Activated B cell treated with CpG ODN at 0.5 μM for 24 hours (primary cell): ENCODE data around the gene AKT3. TPM values are rescaled to one million over a fixed set of nuclear protein-coding genes. Genes with fewer than 3 reads are reported as not detected.

Experiments used
- ATAC-seq: fragments of 200-7000 bp; cut with Tn5 transposase; one replicate; pipeline ENCODE4 v1.10.0; 2021; ENCODE audit warnings: low read depth, mild to moderate bottlenecking, moderate library complexity
- CTCF ChIA-PET: fragments of 350-600 bp; sonication (Branson Sonifier 250); formaldehyde crosslinking; loops from one replicate; lab custom pipeline; 2021; ENCODE audit warnings: antibody characterized with exemption; lab: Charles Lee
- POLR2A ChIA-PET: fragments of 350-600 bp; sonication (Branson Sonifier 250); formaldehyde crosslinking; loops from one replicate; lab custom pipeline; 2021; ENCODE audit warnings: antibody characterized with exemption; lab: Charles Lee
- DNase-seq: peaks from one replicate; pipeline ENCODE4 v3.0.0; 2022
- H3K27ac Mint-ChIP-seq: one replicate; pipeline ENCODE4 v1.8.0; 2020; ENCODE audit warnings: mixed read lengths
- H3K27me3 Mint-ChIP-seq: one replicate; pipeline ENCODE4 v1.8.0; 2021; ENCODE audit warnings: mixed read lengths
- H3K36me3 Mint-ChIP-seq: one replicate; pipeline ENCODE4 v1.8.0; 2021; ENCODE audit warnings: low read depth, mixed read lengths
- H3K4me1 Mint-ChIP-seq: one replicate; pipeline ENCODE4 v1.8.0; 2021; ENCODE audit warnings: mixed read lengths
- H3K4me3 Mint-ChIP-seq: one replicate; pipeline ENCODE4 v1.8.0; 2020; ENCODE audit warnings: mild to moderate bottlenecking, mixed read lengths
- H3K9me3 Mint-ChIP-seq: one replicate; pipeline ENCODE4 v1.8.0; 2020; ENCODE audit warnings: mixed read lengths
- CTCF ChIP-seq: fragments of 200-600 bp; IDR thresholded peaks from one replicate; pipeline ENCODE4 v1.8.0; 2022; ENCODE audit warnings: antibody characterized with exemption, mild to moderate bottlenecking
- intact Hi-C: fragments of 100-400 bp; cut with micrococcal nuclease; formaldehyde crosslinking; loops from one replicate; pipeline ENCODE4 v1.15.1; 2024
- total RNA-seq: library from RNA; stranded (reverse); gene quantifications from 2 replicates; pipeline ENCODE4 v1.2.3, GENCODE V29; 2022

Gene AKT3
- total RNA-seq, 1 donor from 2014 or later, result 63.3 TPM

GRCh38 chr1:243499711-243500110 is 350.3 kb downstream of the AKT3 start:
- Mint-ChIP-seq H3K4me1 (peaks cover 12% of the 10 kb centered on the region), H3K4me3 (no peak overlapping the region), H3K27ac (no peak overlapping the region), H3K9me3 (no peaks in the 10 kb centered on the region), H3K27me3 (no peaks in the 10 kb centered on the region), H3K36me3 (peaks cover 17% of the 10 kb centered on the region)
- CTCF ChIA-PET, result no interaction called here
- TF ChIP-seq CTCF, result no peak
- POLR2A ChIA-PET, result no interaction called here
- intact Hi-C loops, result no loop called here
- DNase-seq (no peak), ATAC-seq (no peak)

DNA sequence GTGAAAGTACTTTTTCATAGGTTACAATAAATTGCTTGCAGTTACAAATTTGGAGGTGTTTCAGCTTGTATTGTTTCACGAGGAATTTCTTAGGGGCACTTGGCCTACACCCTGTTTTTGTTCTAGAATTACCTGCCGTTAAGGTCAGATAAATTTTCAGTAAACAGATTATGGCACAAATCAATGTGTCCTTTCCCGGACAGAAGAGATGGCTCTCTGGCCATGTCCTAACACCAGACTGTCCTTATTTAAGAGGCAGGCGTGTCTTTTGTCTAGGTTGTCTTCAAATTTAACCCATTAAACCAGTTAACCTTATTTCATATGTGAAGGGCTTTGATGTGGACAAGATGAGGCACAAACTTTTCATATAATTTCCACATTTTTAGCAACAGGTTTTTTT is 350.8 kb downstream of the AKT3 start:
- H3K27ac Mint-ChIP-seq, result no peak overlapping the region
- intact Hi-C loops, result no loop called here
- peaks cover 13% of the 10 kb centered on the region for H3K4me1 Mint-ChIP-seq
- CTCF ChIA-PET, result no interaction called here
- peaks cover 19% of the 10 kb centered on the region for H3K36me3 Mint-ChIP-seq
- no peak for ATAC-seq
- H3K4me3 Mint-ChIP-seq, result no peak overlapping the region
- DNase-seq, result no peak
- TF ChIP-seq CTCF, result no peak
- no peaks in the 10 kb centered on the region for H3K9me3 Mint-ChIP-seq
- H3K27me3 Mint-ChIP-seq, result no peaks in the 10 kb centered on the region
- POLR2A ChIA-PET, result no interaction called here

DNA sequence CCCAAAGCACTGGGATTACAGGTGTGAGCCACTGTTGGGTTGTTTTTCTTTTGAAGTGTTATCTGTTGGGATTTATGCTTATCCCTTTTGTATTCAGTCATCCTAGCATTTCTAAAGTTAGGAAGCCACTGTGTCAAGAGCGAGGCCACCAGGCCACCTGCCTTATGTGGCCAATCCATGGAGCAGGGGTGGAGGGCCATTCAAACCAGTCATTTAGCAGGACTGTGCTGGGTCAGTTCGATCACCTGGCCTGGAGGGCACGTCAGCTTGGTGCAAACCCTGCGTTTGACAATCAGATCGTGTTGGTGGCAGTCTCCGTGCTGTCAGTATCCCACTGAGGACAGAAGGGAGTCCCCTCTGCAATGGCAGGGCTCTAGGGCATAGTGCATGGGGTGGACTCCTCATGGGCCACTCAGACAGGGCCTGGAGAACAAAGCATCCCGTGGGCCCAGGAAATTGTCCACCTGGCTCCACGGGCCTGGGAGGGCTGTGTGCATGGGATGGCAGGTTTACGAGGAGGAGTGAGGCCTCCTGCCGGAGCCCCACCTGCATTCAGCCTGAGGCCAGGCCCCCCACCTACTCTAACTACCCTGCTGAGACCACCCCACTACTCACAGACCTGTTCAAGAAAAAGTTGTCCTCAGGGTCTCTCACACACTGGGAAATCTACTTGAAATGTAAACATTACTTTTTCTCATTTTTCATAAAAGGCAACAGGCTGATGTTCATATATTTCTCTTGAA is 351.9 kb downstream of the AKT3 start:
- no peak for TF ChIP-seq CTCF
- Mint-ChIP-seq H3K36me3 (peaks cover 25% of the 10 kb centered on the region), H3K4me1 (peaks cover 13% of the 10 kb centered on the region), H3K27me3 (no peaks in the 10 kb centered on the region), H3K9me3 (no peaks in the 10 kb centered on the region), H3K27ac (no peak overlapping the region), H3K4me3 (no peak overlapping the region)
- CTCF ChIA-PET, result no interaction called here
- ATAC-seq, result no peak
- POLR2A ChIA-PET, result interaction anchor here (0.6 kb wide), 1 partner anchor 140 kb away, joined by 3 read pairs; no protein-coding TSS in a partner anchor
- intact Hi-C loops, result no loop called here
- DNase-seq, result no peak

- DNase-seq (no peak), ATAC-seq (no peak)
- H3K27ac Mint-ChIP-seq, result peak overlapping the region; percentile 2
- intact Hi-C loops, result no loop called here
- H3K36me3 Mint-ChIP-seq, result peaks cover 25% of the 10 kb centered on the region
- H3K27me3 Mint-ChIP-seq, result no peaks in the 10 kb centered on the region
- peaks cover 13% of the 10 kb centered on the region for H3K4me1 Mint-ChIP-seq
- H3K4me3 Mint-ChIP-seq, result no peak overlapping the region
- no peaks in the 10 kb centered on the region for H3K9me3 Mint-ChIP-seq
- ChIA-PET POLR2A (interaction anchor here (1.6 kb wide), 1 partner anchor 11 kb away, joined by 8 read pairs; no protein-coding TSS in a partner anchor), CTCF (no interaction called here)
- TF ChIP-seq CTCF, result no peak
Observed at GRCh38 chr1:243496806-243497205, 353.2 kb downstream of the AKT3 start.

DNA sequence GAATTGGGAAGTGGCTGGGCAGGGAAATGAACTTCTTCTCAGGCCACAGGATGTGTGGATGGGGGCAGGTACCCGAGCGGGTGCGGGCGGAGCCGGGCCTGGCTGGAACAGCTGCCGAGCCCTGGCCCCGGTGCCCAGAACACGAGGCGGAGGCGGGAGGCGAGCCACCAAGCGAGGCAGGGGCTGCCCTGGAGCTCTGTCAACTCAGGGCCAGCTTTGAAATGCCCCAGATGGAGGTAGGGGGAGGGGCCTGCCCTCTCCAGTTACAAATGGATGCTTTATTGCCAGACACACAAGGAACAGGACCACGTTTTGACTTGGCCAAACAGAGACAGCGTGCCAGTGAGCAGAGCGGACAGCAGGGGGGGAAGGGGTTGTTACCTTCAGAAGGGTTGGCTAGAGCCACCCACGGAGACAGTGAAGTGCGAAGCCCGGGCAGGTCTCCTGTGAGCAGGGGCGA is 353.8 kb downstream of the AKT3 start:
- TF ChIP-seq CTCF, result no peak
- Mint-ChIP-seq H3K4me3 (no peak overlapping the region), H3K27ac (no peak overlapping the region), H3K4me1 (peaks cover 13% of the 10 kb centered on the region), H3K27me3 (no peaks in the 10 kb centered on the region), H3K36me3 (peaks cover 24% of the 10 kb centered on the region), H3K9me3 (no peaks in the 10 kb centered on the region)
- ATAC-seq, result no peak
- ChIA-PET POLR2A (interaction anchor here (1.6 kb wide), 1 partner anchor 11 kb away, joined by 8 read pairs; no protein-coding TSS in a partner anchor), CTCF (no interaction called here)
- no peak for DNase-seq
- intact Hi-C loops, result no loop called here
